Raji (cell line): ENCODE measurements around the gene USH1C.

Experiments used
- POLR2A ChIP-seq: IDR thresholded peaks from 2 replicates; pipeline ENCODE4 v1.6.1; 2011; ENCODE audit warnings: low read depth, low read length, control low read depth; ENCODE audit not compliant: insufficient read depth

Gene USH1C

GRCh38 chr11:17473071-17473744 is 71.0 kb downstream of the USH1C start:
- no peak for TF ChIP-seq POLR2A

GRCh38 chr11:17472467-17472866 is 71.7 kb downstream of the USH1C start:
- no peak for TF ChIP-seq POLR2A

GRCh38 chr11:17471501-17471900 is 72.7 kb downstream of the USH1C start:
- no peak for TF ChIP-seq POLR2A

GRCh38 chr11:17469998-17470397 is 74.2 kb downstream of the USH1C start:
- no peak for TF ChIP-seq POLR2A

- no peak for TF ChIP-seq POLR2A
These were observed 76.1 kb downstream of the USH1C start for GRCh38 chr11:17468122-17468521.

GRCh38 chr11:17463546-17464174 is 80.6 kb downstream of the USH1C start:
- no peak for TF ChIP-seq POLR2A

GRCh38 chr11:17462940-17463339 is 81.3 kb downstream of the USH1C start:
- no peak for TF ChIP-seq POLR2A

GRCh38 chr11:17460406-17460805 is 83.8 kb downstream of the USH1C start:
- no peak for TF ChIP-seq POLR2A

GRCh38 chr11:17459236-17459896 is 84.8 kb downstream of the USH1C start:
- TF ChIP-seq POLR2A = no peak

GRCh38 chr11:17458268-17458667 is 85.9 kb downstream of the USH1C start:
- TF ChIP-seq POLR2A = no peak

GRCh38 chr11:17457396-17458173 is 86.6 kb downstream of the USH1C start:
- TF ChIP-seq POLR2A = no peak

GRCh38 chr11:17452668-17453067 is 91.5 kb downstream of the USH1C start:
- no peak for TF ChIP-seq POLR2A

- no peak for TF ChIP-seq POLR2A
These were observed 95.1 kb downstream of the USH1C start for GRCh38 chr11:17449158-17449557.

GRCh38 chr11:17446482-17446881 is 97.7 kb downstream of the USH1C start:
- TF ChIP-seq POLR2A = no peak

GRCh38 chr11:17445240-17445795 is 98.9 kb downstream of the USH1C start:
- no peak for TF ChIP-seq POLR2A
